ENCODE results near the gene SRP72.

SRP72 gene

GRCh38 chr4:56467284-56468096, at the start of gene SRP72:
TSS of gene SRP72 (plus strand) at chr4:56467617. CDS start at chr4:56467636, 19 bp downstream.
- H3K9ac ChIP-seq (ENCODE audit: low read length) = peak within 1 kb of the TSS; percentile 72
- peak within 1 kb of the TSS; percentile 87 for H3K27ac ChIP-seq (ENCODE audit: low read depth, low read length)
- peaks cover 6% of the 10 kb centered on the region for H3K36me3 ChIP-seq (ENCODE audit: control insufficient read depth, insufficient read depth, low read length)
- peak within 1 kb of the TSS; percentile 78 for H3K4me3 ChIP-seq (ENCODE audit: low read length)
- H3K27me3 ChIP-seq (ENCODE audit: control insufficient read depth, insufficient read depth, low read length) = no peaks in the 10 kb centered on the region
- H3K4me1 ChIP-seq (ENCODE audit: control insufficient read depth, insufficient read depth, low read length) = peaks cover 19% of the 10 kb centered on the region

GRCh38 chr4:56424176-56424575, 43.2 kb upstream of the SRP72 start:
- no peak overlapping the region for H3K27ac ChIP-seq (ENCODE audit: low read depth, low read length)
- no peaks in the 10 kb centered on the region for H3K4me1 ChIP-seq (ENCODE audit: control insufficient read depth, insufficient read depth, low read length)
- no peak overlapping the region for H3K4me3 ChIP-seq (ENCODE audit: low read length)
- H3K9ac ChIP-seq (ENCODE audit: low read length) = no peak overlapping the region
- H3K27me3 ChIP-seq (ENCODE audit: control insufficient read depth, insufficient read depth, low read length) = no peaks in the 10 kb centered on the region
- no peaks in the 10 kb centered on the region for H3K36me3 ChIP-seq (ENCODE audit: control insufficient read depth, insufficient read depth, low read length)

- no peak overlapping the region for H3K27ac ChIP-seq (ENCODE audit: low read depth, low read length)
- no peak overlapping the region for H3K9ac ChIP-seq (ENCODE audit: low read length)
- H3K36me3 ChIP-seq (ENCODE audit: control insufficient read depth, insufficient read depth, low read length) = no peaks in the 10 kb centered on the region
- no peak overlapping the region for H3K4me3 ChIP-seq (ENCODE audit: low read length)
- no peaks in the 10 kb centered on the region for H3K4me1 ChIP-seq (ENCODE audit: control insufficient read depth, insufficient read depth, low read length)
- H3K27me3 ChIP-seq (ENCODE audit: control insufficient read depth, insufficient read depth, low read length) = no peaks in the 10 kb centered on the region
Observed at GRCh38 chr4:56424697-56425514, 42.5 kb upstream of the SRP72 start.

- no peak overlapping the region for H3K4me3 ChIP-seq (ENCODE audit: low read length)
- no peaks in the 10 kb centered on the region for H3K4me1 ChIP-seq (ENCODE audit: control insufficient read depth, insufficient read depth, low read length)
- H3K36me3 ChIP-seq (ENCODE audit: control insufficient read depth, insufficient read depth, low read length) = no peaks in the 10 kb centered on the region
- H3K27me3 ChIP-seq (ENCODE audit: control insufficient read depth, insufficient read depth, low read length) = no peaks in the 10 kb centered on the region
- H3K27ac ChIP-seq (ENCODE audit: low read depth, low read length) = no peak overlapping the region
- no peak overlapping the region for H3K9ac ChIP-seq (ENCODE audit: low read length)
Observed at GRCh38 chr4:56425518-56425917, 41.9 kb upstream of the SRP72 start.

- Histone ChIP-seq H3K4me1 (ENCODE audit: control insufficient read depth, insufficient read depth, low read length) (no peaks in the 10 kb centered on the region), H3K36me3 (ENCODE audit: control insufficient read depth, insufficient read depth, low read length) (no peaks in the 10 kb centered on the region), H3K27me3 (ENCODE audit: control insufficient read depth, insufficient read depth, low read length) (no peaks in the 10 kb centered on the region), H3K27ac (ENCODE audit: low read depth, low read length) (no peak overlapping the region), H3K9ac (ENCODE audit: low read length) (no peak overlapping the region), H3K4me3 (ENCODE audit: low read length) (no peak overlapping the region)
Observed at GRCh38 chr4:56426273-56426672, 41.1 kb upstream of the SRP72 start.

GRCh38 chr4:56427179-56427578, 40.2 kb upstream of the SRP72 start:
- H3K27ac ChIP-seq (ENCODE audit: low read depth, low read length) = no peak overlapping the region
- H3K27me3 ChIP-seq (ENCODE audit: control insufficient read depth, insufficient read depth, low read length) = no peaks in the 10 kb centered on the region
- H3K9ac ChIP-seq (ENCODE audit: low read length) = no peak overlapping the region
- no peak overlapping the region for H3K4me3 ChIP-seq (ENCODE audit: low read length)
- H3K36me3 ChIP-seq (ENCODE audit: control insufficient read depth, insufficient read depth, low read length) = no peaks in the 10 kb centered on the region
- H3K4me1 ChIP-seq (ENCODE audit: control insufficient read depth, insufficient read depth, low read length) = no peaks in the 10 kb centered on the region

- H3K9ac ChIP-seq (ENCODE audit: low read length) = no peak overlapping the region
- no peak overlapping the region for H3K27ac ChIP-seq (ENCODE audit: low read depth, low read length)
- no peak overlapping the region for H3K4me3 ChIP-seq (ENCODE audit: low read length)
- H3K27me3 ChIP-seq (ENCODE audit: control insufficient read depth, insufficient read depth, low read length) = no peaks in the 10 kb centered on the region
- H3K4me1 ChIP-seq (ENCODE audit: control insufficient read depth, insufficient read depth, low read length) = peaks cover 7% of the 10 kb centered on the region
- no peaks in the 10 kb centered on the region for H3K36me3 ChIP-seq (ENCODE audit: control insufficient read depth, insufficient read depth, low read length)
Observed at GRCh38 chr4:56430203-56430602, 37.2 kb upstream of the SRP72 start.

GRCh38 chr4:56433280-56433679, 34.1 kb upstream of the SRP72 start:
- Histone ChIP-seq H3K4me3 (ENCODE audit: low read length) (no peak overlapping the region), H3K9ac (ENCODE audit: low read length) (no peak overlapping the region), H3K36me3 (ENCODE audit: control insufficient read depth, insufficient read depth, low read length) (no peaks in the 10 kb centered on the region), H3K27ac (ENCODE audit: low read depth, low read length) (no peak overlapping the region), H3K27me3 (ENCODE audit: control insufficient read depth, insufficient read depth, low read length) (no peaks in the 10 kb centered on the region), H3K4me1 (ENCODE audit: control insufficient read depth, insufficient read depth, low read length) (peaks cover 7% of the 10 kb centered on the region)

- Histone ChIP-seq H3K27me3 (ENCODE audit: control insufficient read depth, insufficient read depth, low read length) (no peaks in the 10 kb centered on the region), H3K4me1 (ENCODE audit: control insufficient read depth, insufficient read depth, low read length) (peaks cover 7% of the 10 kb centered on the region), H3K36me3 (ENCODE audit: control insufficient read depth, insufficient read depth, low read length) (no peaks in the 10 kb centered on the region), H3K27ac (ENCODE audit: low read depth, low read length) (peak overlapping the region; percentile 93), H3K4me3 (ENCODE audit: low read length) (peak overlapping the region; percentile 93), H3K9ac (ENCODE audit: low read length) (peak overlapping the region; percentile 80)
Observed at GRCh38 chr4:56434599-56435139, 32.7 kb upstream of the SRP72 start.

GRCh38 chr4:56435140-56435926, 32.1 kb upstream of the SRP72 start, which contains the start of gene PPAT:
TSS of gene PPAT (minus strand) at chr4:56435615. CDS start at chr4:56435477, 138 bp downstream.
- Histone ChIP-seq H3K27me3 (ENCODE audit: control insufficient read depth, insufficient read depth, low read length) (no peaks in the 10 kb centered on the region), H3K4me3 (ENCODE audit: low read length) (peak within 1 kb of the TSS; percentile 99), H3K4me1 (ENCODE audit: control insufficient read depth, insufficient read depth, low read length) (peaks cover 7% of the 10 kb centered on the region), H3K36me3 (ENCODE audit: control insufficient read depth, insufficient read depth, low read length) (no peaks in the 10 kb centered on the region), H3K9ac (ENCODE audit: low read length) (peak within 1 kb of the TSS; percentile 80), H3K27ac (ENCODE audit: low read depth, low read length) (peak within 1 kb of the TSS; percentile 93)

- H3K4me3 ChIP-seq (ENCODE audit: low read length) = no peak overlapping the region
- no peaks in the 10 kb centered on the region for H3K27me3 ChIP-seq (ENCODE audit: control insufficient read depth, insufficient read depth, low read length)
- H3K27ac ChIP-seq (ENCODE audit: low read depth, low read length) = no peak overlapping the region
- no peak overlapping the region for H3K9ac ChIP-seq (ENCODE audit: low read length)
- no peaks in the 10 kb centered on the region for H3K36me3 ChIP-seq (ENCODE audit: control insufficient read depth, insufficient read depth, low read length)
- H3K4me1 ChIP-seq (ENCODE audit: control insufficient read depth, insufficient read depth, low read length) = peaks cover 7% of the 10 kb centered on the region
Observed at GRCh38 chr4:56438766-56439165, 28.7 kb upstream of the SRP72 start.

GRCh38 chr4:56440983-56441382, 26.4 kb upstream of the SRP72 start:
- H3K36me3 ChIP-seq (ENCODE audit: control insufficient read depth, insufficient read depth, low read length) = no peaks in the 10 kb centered on the region
- H3K27ac ChIP-seq (ENCODE audit: low read depth, low read length) = no peak overlapping the region
- no peaks in the 10 kb centered on the region for H3K4me1 ChIP-seq (ENCODE audit: control insufficient read depth, insufficient read depth, low read length)
- no peak overlapping the region for H3K4me3 ChIP-seq (ENCODE audit: low read length)
- H3K9ac ChIP-seq (ENCODE audit: low read length) = no peak overlapping the region
- no peaks in the 10 kb centered on the region for H3K27me3 ChIP-seq (ENCODE audit: control insufficient read depth, insufficient read depth, low read length)

All from rectal smooth muscle tissue (tissue), 1 donor.